Activated CD4-positive, alpha-beta memory T cell treated with anti-CD3 and anti-CD28 coated beads for 36 hours (primary cell): ENCODE data around the gene TRMT10B. TPM values are rescaled to one million over a fixed set of nuclear protein-coding genes. Genes with fewer than 3 reads are reported as not detected.
A peak's percentile ranks its signal among the peaks of the same experiment; 100 is the strongest.

Source experiments
- CTCF ChIA-PET: fragments of 350-600 bp; sonication (Branson Sonifier 250); formaldehyde crosslinking; loops from one replicate; lab custom pipeline; 2021; ENCODE audit warnings: antibody characterized with exemption, inconsistent platforms; lab: Charles Lee
- POLR2A ChIA-PET: fragments of 350-600 bp; sonication (Branson Sonifier 250); formaldehyde crosslinking; loops from one replicate; lab custom pipeline; 2021; ENCODE audit warnings: antibody characterized with exemption; lab: Charles Lee
- DNase-seq: peaks from one replicate; pipeline ENCODE4 v3.0.0-alpha.2; 2020
- H3K27ac Mint-ChIP-seq: one replicate; pipeline ENCODE4 v1.8.0; 2021; ENCODE audit warnings: mixed read lengths
- H3K27me3 Mint-ChIP-seq: one replicate; pipeline ENCODE4 v1.8.0; 2021; ENCODE audit warnings: mixed read lengths
- H3K36me3 Mint-ChIP-seq: one replicate; pipeline ENCODE4 v1.8.0; 2021; ENCODE audit warnings: mixed read lengths
- H3K4me1 Mint-ChIP-seq: one replicate; pipeline ENCODE4 v1.8.0; 2021; ENCODE audit warnings: low read depth, mixed read lengths
- H3K4me3 Mint-ChIP-seq: one replicate; pipeline ENCODE4 v1.8.0; 2021; ENCODE audit warnings: mild to moderate bottlenecking, mixed read lengths
- H3K9me3 Mint-ChIP-seq: one replicate; pipeline ENCODE4 v1.8.0; 2021; ENCODE audit warnings: mixed read lengths
- intact Hi-C: fragments of 100-400 bp; cut with micrococcal nuclease; formaldehyde crosslinking; loops from one replicate; pipeline ENCODE4 v1.15.1; 2023
- total RNA-seq, 2 experiments: library from RNA; stranded (reverse); gene quantifications; one replicate each; pipeline ENCODE4 v1.2.3, GENCODE V29; 2021

The TRMT10B gene
- 10 to 100 TPM in 1 of 2 experiments, 1 to 10 TPM in 1; 8.7 to 11.5 TPM for total RNA-seq

DNA sequence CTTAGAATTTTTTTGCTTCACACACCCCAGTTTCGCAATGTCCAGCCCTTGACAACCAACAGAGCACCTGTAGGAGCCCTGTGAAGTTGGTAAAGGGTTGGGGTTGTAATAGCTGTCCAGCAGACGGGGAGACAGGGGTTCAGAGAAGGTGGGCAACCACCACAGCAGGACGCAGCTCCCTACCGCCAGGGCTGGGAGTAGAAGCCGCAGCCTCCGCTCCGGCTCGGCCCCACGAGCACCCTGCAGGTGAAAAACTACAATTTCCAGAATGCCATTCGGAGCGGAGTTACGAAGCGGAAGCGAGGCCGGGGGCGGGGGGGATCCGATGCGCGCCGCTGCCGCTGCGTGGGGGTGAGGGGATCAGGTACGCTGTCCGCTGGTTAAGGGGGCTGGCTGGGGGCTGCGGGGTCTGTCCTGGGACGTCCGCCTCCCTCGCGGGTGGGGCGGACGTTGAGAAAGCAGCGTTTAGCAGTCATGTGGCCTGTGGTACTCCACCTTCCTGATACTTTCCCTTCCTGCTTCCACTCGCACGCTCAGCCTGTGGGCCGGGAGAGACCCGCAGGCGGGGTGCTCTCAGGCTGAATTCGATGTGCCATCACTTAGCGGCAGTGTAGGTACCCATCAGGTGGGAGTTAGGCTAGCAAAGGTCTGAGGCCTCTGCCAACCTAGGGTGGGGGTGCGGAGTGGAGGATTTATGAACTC is at the start of gene TRMT10B:
Gene TRMT10B, plus strand, starts transcription at position 317 of the 702 bp plus-strand sequence. CDS start 8,127 bp downstream, outside the sequence.
- no peaks in the 10 kb centered on the region for H3K9me3 Mint-ChIP-seq
- peak within 1 kb of the TSS; percentile 88 for H3K27ac Mint-ChIP-seq
- POLR2A ChIA-PET = interaction anchor here (1.6 kb wide), 1 partner anchor 31 kb away, joined by 4 read pairs; the partner anchor contains the start of gene EXOSC3
- peak; percentile 83 for DNase-seq
- H3K27me3 Mint-ChIP-seq = no peaks in the 10 kb centered on the region
- intact Hi-C loops = loop anchor here (1.0 to 10.0 kb wide), 7 partner anchors 32 to 1179 kb away; partner anchors contain the start of genes DCAF10, EXOSC3, MELK and POLR1E
- H3K4me3 Mint-ChIP-seq = peak within 1 kb of the TSS; percentile 96
- H3K4me1 Mint-ChIP-seq = peaks cover 23% of the 10 kb centered on the region
- CTCF ChIA-PET = no interaction called here
- no peaks in the 10 kb centered on the region for H3K36me3 Mint-ChIP-seq

DNA sequence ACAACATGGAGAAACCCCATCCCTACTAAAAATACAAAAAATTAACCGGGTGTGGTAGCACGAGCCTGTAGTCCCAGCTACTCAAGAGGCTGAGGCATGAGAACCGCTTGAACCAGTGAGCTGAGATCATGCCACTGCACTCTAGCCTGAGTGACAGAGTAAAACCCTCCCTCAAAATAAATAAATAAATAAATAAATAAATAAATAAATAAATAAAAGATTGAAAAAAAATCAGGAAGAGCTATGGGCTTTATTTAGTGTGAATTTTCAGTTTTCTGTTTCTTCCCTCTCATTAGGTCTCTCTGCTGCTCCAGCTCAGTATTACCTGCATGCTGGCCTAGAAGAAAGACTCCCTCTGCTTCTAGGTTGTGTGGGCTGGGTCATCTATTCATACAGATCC is 47.8 kb upstream of the TRMT10B start:
- CTCF ChIA-PET = no interaction called here
- POLR2A ChIA-PET = no interaction called here

GRCh38 chr9:37706290-37706689 is 47.3 kb upstream of the TRMT10B start:
- no peaks in the 10 kb centered on the region for H3K36me3 Mint-ChIP-seq
- H3K27me3 Mint-ChIP-seq = peaks cover 27% of the 10 kb centered on the region
- peaks cover 8% of the 10 kb centered on the region for H3K4me1 Mint-ChIP-seq
- H3K27ac Mint-ChIP-seq = no peak overlapping the region
- ChIA-PET POLR2A (no interaction called here), CTCF (no interaction called here)
- intact Hi-C loops = no loop called here
- DNase-seq = no peak
- H3K9me3 Mint-ChIP-seq = no peaks in the 10 kb centered on the region
- H3K4me3 Mint-ChIP-seq = no peak overlapping the region

More for the DNA sequence above, 47.8 kb upstream of the TRMT10B start:
- Mint-ChIP-seq H3K4me3 (no peak overlapping the region), H3K27ac (no peak overlapping the region), H3K4me1 (peaks cover 8% of the 10 kb centered on the region), H3K36me3 (no peaks in the 10 kb centered on the region), H3K9me3 (no peaks in the 10 kb centered on the region), H3K27me3 (peaks cover 25% of the 10 kb centered on the region)
- DNase-seq = no peak
- intact Hi-C loops = no loop called here

- H3K27me3 Mint-ChIP-seq = peaks cover 27% of the 10 kb centered on the region
- no peak overlapping the region for H3K4me3 Mint-ChIP-seq
- POLR2A ChIA-PET = no interaction called here
- CTCF ChIA-PET = interaction anchor here (0.7 kb wide), 1 partner anchor 42 kb away, joined by 3 read pairs; no protein-coding TSS in a partner anchor
- no peak overlapping the region for H3K27ac Mint-ChIP-seq
- no peaks in the 10 kb centered on the region for H3K9me3 Mint-ChIP-seq
- DNase-seq = no peak
- intact Hi-C loops = no loop called here
- H3K36me3 Mint-ChIP-seq = no peaks in the 10 kb centered on the region
- H3K4me1 Mint-ChIP-seq = peaks cover 8% of the 10 kb centered on the region
Observed at GRCh38 chr9:37707748-37708147, 45.9 kb upstream of the TRMT10B start.

- POLR2A ChIA-PET = interaction anchor here (0.7 kb wide), 1 partner anchor 205 kb away, joined by 5 read pairs; no protein-coding TSS in a partner anchor
Observed at GRCh38 chr9:37710046-37710445, 43.6 kb upstream of the TRMT10B start.

DNA sequence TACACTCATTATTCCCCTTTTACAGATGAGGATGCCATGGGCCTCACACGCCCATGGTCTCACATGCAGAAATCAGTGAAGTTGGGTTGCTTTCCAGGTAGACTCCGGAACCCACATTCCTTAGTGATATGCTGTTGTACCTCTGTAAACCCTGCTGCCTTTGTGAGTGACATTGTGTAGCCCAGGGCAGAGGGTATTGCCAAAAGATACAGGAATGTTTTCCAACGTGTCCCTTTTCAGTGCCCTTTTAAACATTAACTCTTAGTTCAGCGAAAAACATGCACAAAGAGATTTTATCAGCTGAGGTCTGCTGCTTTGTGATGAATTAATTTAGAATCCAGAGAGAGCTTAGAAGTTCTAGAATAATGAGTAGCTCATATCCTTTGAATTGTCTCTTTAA is 38.3 kb upstream of the TRMT10B start:
- no peaks in the 10 kb centered on the region for H3K9me3 Mint-ChIP-seq
- H3K4me1 Mint-ChIP-seq = no peaks in the 10 kb centered on the region
- H3K4me3 Mint-ChIP-seq = no peak overlapping the region
- no peak overlapping the region for H3K27ac Mint-ChIP-seq
- no peaks in the 10 kb centered on the region for H3K36me3 Mint-ChIP-seq
- intact Hi-C loops = no loop called here
- ChIA-PET POLR2A (interaction anchor here (1.0 kb wide), 1 partner anchor 17 kb away, joined by 4 read pairs; no protein-coding TSS in a partner anchor), CTCF (no interaction called here)
- DNase-seq = no peak
- H3K27me3 Mint-ChIP-seq = peaks cover 6% of the 10 kb centered on the region

More at GRCh38 chr9:37710046-37710445, 43.6 kb upstream of the TRMT10B start:
- H3K27ac Mint-ChIP-seq = no peak overlapping the region
- H3K9me3 Mint-ChIP-seq = no peaks in the 10 kb centered on the region
- CTCF ChIA-PET = no interaction called here
- no peak overlapping the region for H3K4me3 Mint-ChIP-seq
- peaks cover 8% of the 10 kb centered on the region for H3K4me1 Mint-ChIP-seq
- no peak for DNase-seq
- intact Hi-C loops = no loop called here
- H3K27me3 Mint-ChIP-seq = peaks cover 25% of the 10 kb centered on the region
- no peaks in the 10 kb centered on the region for H3K36me3 Mint-ChIP-seq

DNA sequence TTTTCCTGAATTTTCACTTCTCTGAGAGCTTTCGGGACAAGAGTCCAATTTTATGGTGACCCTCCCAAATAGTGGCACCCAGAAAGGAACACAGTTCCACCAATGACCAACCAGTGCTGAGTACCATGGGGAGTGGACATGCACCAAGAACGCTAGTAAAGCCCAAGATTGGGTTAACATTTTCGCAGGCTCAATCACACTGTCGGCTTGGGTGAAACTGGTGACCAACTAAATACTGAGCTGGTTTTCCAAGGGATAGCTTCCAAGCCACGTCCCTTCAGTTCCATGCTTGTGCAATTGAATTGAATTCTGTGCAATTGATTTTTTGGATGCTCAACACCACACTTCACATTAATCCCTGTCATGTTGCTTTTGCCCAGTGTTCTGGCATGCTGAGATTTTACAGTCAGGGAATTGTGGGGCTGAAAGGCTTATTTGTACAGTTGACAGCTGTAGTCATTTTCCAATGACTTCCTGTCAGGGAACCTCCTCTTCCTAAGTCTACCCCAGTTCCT is 37.6 kb upstream of the TRMT10B start:
- no peak overlapping the region for H3K4me3 Mint-ChIP-seq
- ChIA-PET POLR2A (interaction anchor here (1.0 kb wide), 1 partner anchor 16 kb away, joined by 4 read pairs; no protein-coding TSS in a partner anchor), CTCF (no interaction called here)
- H3K9me3 Mint-ChIP-seq = no peaks in the 10 kb centered on the region
- no peaks in the 10 kb centered on the region for H3K4me1 Mint-ChIP-seq
- peaks cover 7% of the 10 kb centered on the region for H3K27me3 Mint-ChIP-seq
- no peaks in the 10 kb centered on the region for H3K36me3 Mint-ChIP-seq
- intact Hi-C loops = no loop called here
- no peak overlapping the region for H3K27ac Mint-ChIP-seq
- DNase-seq = no peak

DNA sequence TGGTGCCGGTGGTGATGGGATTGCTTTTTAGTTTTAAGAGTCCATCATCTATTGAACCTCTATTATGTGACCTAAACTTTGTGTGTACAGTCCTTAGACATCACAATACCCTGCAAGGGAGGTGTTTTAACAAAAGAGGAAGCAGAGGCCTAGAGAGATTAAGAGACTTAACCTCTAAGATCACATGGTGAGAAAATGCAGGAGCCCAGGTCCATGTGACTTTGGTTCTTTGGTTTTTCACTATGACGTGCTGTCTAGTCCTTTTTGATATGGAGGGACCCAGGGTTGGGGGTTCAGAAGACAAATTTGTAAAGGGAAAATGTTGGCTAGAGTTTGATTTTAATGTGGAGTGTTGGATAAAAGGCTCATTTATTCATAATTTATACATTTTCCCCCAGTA is 34.1 kb upstream of the TRMT10B start:
- no peaks in the 10 kb centered on the region for H3K9me3 Mint-ChIP-seq
- H3K4me3 Mint-ChIP-seq = no peak overlapping the region
- H3K27ac Mint-ChIP-seq = no peak overlapping the region
- CTCF ChIA-PET = no interaction called here
- POLR2A ChIA-PET = no interaction called here
- intact Hi-C loops = no loop called here
- peaks cover 8% of the 10 kb centered on the region for H3K27me3 Mint-ChIP-seq
- no peaks in the 10 kb centered on the region for H3K36me3 Mint-ChIP-seq
- H3K4me1 Mint-ChIP-seq = no peaks in the 10 kb centered on the region
- no peak for DNase-seq

DNA sequence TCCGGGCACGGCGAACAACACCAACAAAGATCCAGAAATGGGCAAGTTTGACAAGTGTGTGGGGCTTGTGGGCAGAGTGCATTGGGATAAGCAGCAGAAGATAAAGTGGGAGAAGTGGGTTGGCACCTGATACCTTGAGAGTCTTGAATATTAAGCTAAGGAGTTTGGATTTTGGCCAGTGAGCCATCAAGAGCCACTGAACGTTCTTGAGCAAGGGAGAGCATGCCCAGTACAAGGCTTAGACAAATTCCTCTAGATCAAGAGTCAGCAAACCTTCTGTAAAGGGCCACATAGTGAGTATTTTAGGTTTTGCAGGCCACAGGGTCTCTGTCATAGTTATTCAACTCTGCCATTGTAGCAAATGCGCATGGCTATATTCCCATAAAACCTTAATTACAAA is 26.6 kb upstream of the TRMT10B start:
- POLR2A ChIA-PET = no interaction called here
- no peaks in the 10 kb centered on the region for H3K4me1 Mint-ChIP-seq
- no peak overlapping the region for H3K4me3 Mint-ChIP-seq
- intact Hi-C loops = no loop called here
- CTCF ChIA-PET = no interaction called here
- DNase-seq = no peak
- no peaks in the 10 kb centered on the region for H3K9me3 Mint-ChIP-seq
- peaks cover 4% of the 10 kb centered on the region for H3K27me3 Mint-ChIP-seq
- no peak overlapping the region for H3K27ac Mint-ChIP-seq
- no peaks in the 10 kb centered on the region for H3K36me3 Mint-ChIP-seq

- intact Hi-C loops = no loop called here
- no peaks in the 10 kb centered on the region for H3K36me3 Mint-ChIP-seq
- H3K9me3 Mint-ChIP-seq = no peaks in the 10 kb centered on the region
- DNase-seq = no peak
- no peak overlapping the region for H3K4me3 Mint-ChIP-seq
- ChIA-PET POLR2A (no interaction called here), CTCF (interaction anchor here (0.6 to 1.2 kb wide), 2 partner anchors 13 to 19 kb away, joined by 3 to 4 read pairs; no protein-coding TSS in a partner anchor)
- peaks cover 4% of the 10 kb centered on the region for H3K27me3 Mint-ChIP-seq
- no peaks in the 10 kb centered on the region for H3K4me1 Mint-ChIP-seq
- H3K27ac Mint-ChIP-seq = no peak overlapping the region
Observed at GRCh38 chr9:37729499-37729898, 24.1 kb upstream of the TRMT10B start.

GRCh38 chr9:37730256-37730655 is 23.3 kb upstream of the TRMT10B start:
- no peaks in the 10 kb centered on the region for H3K36me3 Mint-ChIP-seq
- H3K9me3 Mint-ChIP-seq = no peaks in the 10 kb centered on the region
- no peaks in the 10 kb centered on the region for H3K4me1 Mint-ChIP-seq
- H3K27me3 Mint-ChIP-seq = peaks cover 4% of the 10 kb centered on the region
- ChIA-PET CTCF (no interaction called here), POLR2A (no interaction called here)
- H3K27ac Mint-ChIP-seq = no peak overlapping the region
- no peak overlapping the region for H3K4me3 Mint-ChIP-seq
- no peak for DNase-seq
- intact Hi-C loops = no loop called here

- Mint-ChIP-seq H3K36me3 (no peaks in the 10 kb centered on the region), H3K4me1 (no peaks in the 10 kb centered on the region), H3K9me3 (no peaks in the 10 kb centered on the region), H3K27ac (no peak overlapping the region), H3K27me3 (peaks cover 4% of the 10 kb centered on the region), H3K4me3 (no peak overlapping the region)
- DNase-seq = no peak
- ChIA-PET POLR2A (no interaction called here), CTCF (no interaction called here)
- intact Hi-C loops = no loop called here
Observed at GRCh38 chr9:37730839-37731238, 22.8 kb upstream of the TRMT10B start.
